Measurements from ENCODE around the gene CALHM6.

DNA sequence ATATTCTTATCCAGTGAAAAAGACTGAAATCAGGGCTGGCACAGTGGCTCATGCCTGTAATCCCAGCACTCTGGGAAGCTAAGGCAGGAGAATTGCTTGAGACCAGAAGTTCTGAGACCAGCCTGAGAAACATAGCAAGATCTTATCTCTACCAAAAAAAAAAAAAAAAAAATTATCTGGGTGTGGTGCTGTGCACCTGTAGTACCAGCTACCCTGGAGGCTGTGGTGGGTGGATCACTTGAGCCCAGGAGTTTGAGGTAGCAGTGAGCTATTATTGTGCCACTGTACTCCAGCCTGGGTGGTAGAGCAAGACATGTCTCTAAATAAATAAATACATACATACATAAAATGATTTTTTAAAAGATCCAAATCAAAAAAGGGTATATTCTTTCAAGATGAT, 6.3 kb downstream of the CALHM6 start:
- TF ChIP-seq, protein P1, sequence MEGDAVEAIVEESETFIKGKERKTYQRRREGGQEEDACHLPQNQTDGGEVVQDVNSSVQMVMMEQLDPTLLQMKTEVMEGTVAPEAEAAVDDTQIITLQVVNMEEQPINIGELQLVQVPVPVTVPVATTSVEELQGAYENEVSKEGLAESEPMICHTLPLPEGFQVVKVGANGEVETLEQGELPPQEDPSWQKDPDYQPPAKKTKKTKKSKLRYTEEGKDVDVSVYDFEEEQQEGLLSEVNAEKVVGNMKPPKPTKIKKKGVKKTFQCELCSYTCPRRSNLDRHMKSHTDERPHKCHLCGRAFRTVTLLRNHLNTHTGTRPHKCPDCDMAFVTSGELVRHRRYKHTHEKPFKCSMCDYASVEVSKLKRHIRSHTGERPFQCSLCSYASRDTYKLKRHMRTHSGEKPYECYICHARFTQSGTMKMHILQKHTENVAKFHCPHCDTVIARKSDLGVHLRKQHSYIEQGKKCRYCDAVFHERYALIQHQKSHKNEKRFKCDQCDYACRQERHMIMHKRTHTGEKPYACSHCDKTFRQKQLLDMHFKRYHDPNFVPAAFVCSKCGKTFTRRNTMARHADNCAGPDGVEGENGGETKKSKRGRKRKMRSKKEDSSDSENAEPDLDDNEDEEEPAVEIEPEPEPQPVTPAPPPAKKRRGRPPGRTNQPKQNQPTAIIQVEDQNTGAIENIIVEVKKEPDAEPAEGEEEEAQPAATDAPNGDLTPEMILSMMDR (IDR thresholded peaks at IDR 0.05; ENCODE audit: insufficient read depth, low read depth, low read length): no peak
- no peak for TF ChIP-seq EZH2 (IDR thresholded peaks at IDR 0.05; ENCODE audit: insufficient read depth, low read length)
